Stomach (tissue), 9 donors: Measurements from ENCODE around the gene ZNF503. TPM values are rescaled to one million over a fixed set of nuclear protein-coding genes. Genes with fewer than 3 reads are reported as not detected.

ENCODE experiments used
- DNase-seq, 2 donors: peaks; one replicate each; pipeline versions ENCODE4 v3.0.0 to v3.0.0-alpha.2; 2013 to 2019
- H3K27ac ChIP-seq, 5 donors: fragments of 200-600 bp in 4 of 5; sonication (generic) in 4 of 5; one replicate each; pipeline ENCODE4 v1.5.1; 2013 to 2019; ENCODE audit warnings: mild to moderate bottlenecking in 1 of 5, moderate library complexity in 1 of 5
- H3K27me3 ChIP-seq, 3 donors: fragments of 200-600 bp; sonication (generic); one replicate each; pipeline ENCODE4 v1.5.1; 2017 to 2019; ENCODE audit warnings: mixed run types in 1 of 3
- H3K36me3 ChIP-seq, 4 donors: fragments of 200-600 bp; sonication (generic); 1 replicate in 3 of 4; 2 replicates in 1 of 4; pipeline ENCODE4 v1.5.1; 2016 to 2019
- H3K4me1 ChIP-seq, 4 donors: fragments of 200-600 bp; sonication (generic); one replicate each; pipeline ENCODE4 v1.5.1; 2016 to 2019
- H3K4me3 ChIP-seq, 4 donors: fragments of 200-600 bp; sonication (generic) in 3 of 4; one replicate each; pipeline ENCODE4 v1.5.1; 2016 to 2019; ENCODE audit warnings: mild to moderate bottlenecking in 1 of 4
- H3K9me3 ChIP-seq, 4 donors: fragments of 200-600 bp; sonication (generic); one replicate each; pipeline ENCODE4 v1.5.1; 2016 to 2019
- CTCF ChIP-seq, 7 experiments: fragments of 450-650 bp in 4 of 7; fragments of 200-600 bp in 3 of 7; sonication (generic) in 3 of 7; IDR thresholded peaks; one replicate each; pipeline ENCODE4 v1.5.1; 2016 to 2019; ENCODE audit warnings: antibody characterized with exemption in 7 of 7, control low read depth in 2 of 7, mild to moderate bottlenecking in 1 of 7
- EP300 ChIP-seq: sonication (generic); formaldehyde crosslinking; IDR thresholded peaks from one replicate; pipeline ENCODE4 v1.6.1; 2017; ENCODE audit warnings: antibody characterized with exemption
- POLR2A ChIP-seq, 4 donors: fragments of 450-650 bp; IDR thresholded peaks; one replicate each; pipeline ENCODE4 v1.6.1; 2016; ENCODE audit warnings: antibody characterized with exemption in 4 of 4, control low read depth in 2 of 4, mild to moderate bottlenecking in 1 of 4, moderate library complexity in 1 of 4
- POLR2AphosphoS5 ChIP-seq, 3 donors: sonication (generic); formaldehyde crosslinking; IDR thresholded peaks; one replicate each; pipeline ENCODE4 v1.6.1; 2016; ENCODE audit warnings: antibody characterized with exemption in 3 of 3
- WGBS, 5 donors: extraction: QIAGEN DNeasy Blood & Tissue Kit in 3 of 5; methylation state at CpG; one replicate each; pipeline versions ENCODE4 v1.1.5 to v1.1.7; 2013 to 2018; 5-methylcytosine and 5-hydroxymethylcytosine counted together
- intact Hi-C: fragments of 100-400 bp; cut with DNase I; formaldehyde crosslinking; loops from one replicate; pipeline ENCODE4 v1.15.1; 2023; ENCODE audit warnings: low total_unique reads
- polyA plus RNA-seq, 3 donors: library from polyadenylated mRNA; stranded (reverse); fragments of 200-250 nt; gene quantifications; one replicate each; pipeline ENCODE4 v1.2.3, GENCODE V29; 2013
- total RNA-seq, 5 donors: library from RNA; depleted of rRNA; stranded (reverse); fragments of >200 nt; gene quantifications; one replicate each; pipeline versions ENCODE4 v1.1.0 to v1.2.3, GENCODE V29; 2014 to 2016
- donor health status: healthy with polysubstance abuse.
- donor health status: Bipolar disorder and iron deficiency.
- donor health status: healthy.

ZNF503 gene
- total and polyA plus RNA-seq, 8 donors, result 3.5 to 24.1 (median 10.8) TPM

GRCh38 chr10:75351637-75352036 is 49.9 kb downstream of the ZNF503 start:
- TF ChIP-seq CTCF (IDR thresholded peaks at IDR 0.05), result no peak
- no peak for TF ChIP-seq EP300
- TF ChIP-seq POLR2AphosphoS5 (IDR thresholded peaks at IDR 0.05), result no peak
- TF ChIP-seq POLR2A (IDR thresholded peaks at IDR 0.05), result no peak
- Histone ChIP-seq H3K4me1 (no peaks in the 10 kb centered on the region), H3K36me3 (no peaks in the 10 kb centered on the region), H3K9me3 (peaks cover 0 to 11% (median 4%) of the 10 kb centered on the region in 4 donors), H3K4me3 (no peak overlapping the region), H3K27me3 (no peaks in the 10 kb centered on the region), H3K27ac (no peak overlapping the region)
- 96 to 100% (median 97%) methylated on average over 3 of the region's 3 CpGs for WGBS, 5 donors
- DNase-seq, result no peak
- intact Hi-C loops, result no loop called here

GRCh38 chr10:75350791-75351190 is 50.8 kb downstream of the ZNF503 start:
- Histone ChIP-seq H3K4me3 (no peak overlapping the region), H3K36me3 (no peaks in the 10 kb centered on the region), H3K4me1 (no peaks in the 10 kb centered on the region), H3K9me3 (peaks cover 0 to 6% (median 3%) of the 10 kb centered on the region in 4 donors), H3K27ac (no peak overlapping the region), H3K27me3 (no peaks in the 10 kb centered on the region)
- TF ChIP-seq EP300, result no peak
- no peak for TF ChIP-seq POLR2AphosphoS5 (IDR thresholded peaks at IDR 0.05)
- no peak for TF ChIP-seq CTCF (IDR thresholded peaks at IDR 0.05)
- no peak for TF ChIP-seq POLR2A (IDR thresholded peaks at IDR 0.05)
- intact Hi-C loops, result no loop called here
- no peak for DNase-seq
- WGBS, 5 donors, result 87 to 95% (median 91%) methylated on average over 4 of the region's 4 CpGs

Other genes with a start within 250 kb of the ZNF503 start
- 100 to 1,000 TPM in 3 of 5 donors, 10 to 100 TPM in 2; 44.3 to 149 (median 128) TPM for gene VDAC2, start 191.0 kb downstream of the ZNF503 start, total RNA-seq
- 100 to 1,000 TPM; 140 to 202 (median 168) TPM for gene VDAC2, start 191.0 kb downstream of the ZNF503 start, polyA plus RNA-seq
- 100 to 1,000 TPM in 2 of 5 donors, 10 to 100 TPM in 3; 15.4 to 446 (median 71.4) TPM for gene COMTD1, start 165.8 kb downstream of the ZNF503 start, total RNA-seq
- 100 to 1,000 TPM; 119 to 173 (median 137) TPM for gene COMTD1, start 165.8 kb downstream of the ZNF503 start, polyA plus RNA-seq
- gene LRMDA, start 29.9 kb upstream of the ZNF503 start, total RNA-seq, result 10 to 100 TPM in 1 of 5 donors, 1 to 10 TPM in 3, not detected in 1; 1.3 to 13.6 (median 6.5) TPM
- gene LRMDA, start 29.9 kb upstream of the ZNF503 start, polyA plus RNA-seq, result 10 to 100 TPM; 16.9 to 30.2 (median 24.7) TPM